Activated CD4-positive, alpha-beta memory T cell treated with anti-CD3 and anti-CD28 coated beads, Interleukin-2, amount 10 ng/mL, durations not matched to agents 7 days and 5 days (primary cell): Measurements from ENCODE around the gene SNRNP40. TPM values are rescaled to one million over a fixed set of nuclear protein-coding genes. Genes with fewer than 3 reads are reported as not detected.
"Not testable (repeated sequence)": the region's sequence is repeated elsewhere in the genome, so short reads cannot be mapped to it uniquely, and the experiment has no call there.

ENCODE experiments used
- CTCF ChIA-PET: fragments of 350-600 bp; sonication (Branson Sonifier 250); formaldehyde crosslinking; loops from one replicate; lab custom pipeline; 2021; ENCODE audit warnings: antibody characterized with exemption, inconsistent platforms; lab: Charles Lee
- POLR2A ChIA-PET: fragments of 350-600 bp; sonication (Branson Sonifier 250); formaldehyde crosslinking; loops from one replicate; lab custom pipeline; 2021; ENCODE audit warnings: antibody characterized with exemption; lab: Charles Lee
- DNase-seq: peaks from one replicate; pipeline ENCODE4 v3.0.0-alpha.2; 2020
- H3K27ac Mint-ChIP-seq: one replicate; pipeline ENCODE4 v1.8.0; 2021; ENCODE audit warnings: mild to moderate bottlenecking, mixed read lengths
- H3K27me3 Mint-ChIP-seq: one replicate; pipeline ENCODE4 v1.8.0; 2021; ENCODE audit warnings: mixed read lengths
- H3K36me3 Mint-ChIP-seq: one replicate; pipeline ENCODE4 v1.8.0; 2021; ENCODE audit warnings: low read depth, mixed read lengths
- H3K4me1 Mint-ChIP-seq: one replicate; pipeline ENCODE4 v1.8.0; 2021; ENCODE audit warnings: mixed read lengths
- H3K4me3 Mint-ChIP-seq: one replicate; pipeline ENCODE4 v1.8.0; 2021; ENCODE audit warnings: mild to moderate bottlenecking, mixed read lengths
- H3K9me3 Mint-ChIP-seq: one replicate; pipeline ENCODE4 v1.8.0; 2021; ENCODE audit warnings: mixed read lengths
- total RNA-seq, 2 experiments: library from RNA; stranded (reverse); gene quantifications; one replicate each; pipeline ENCODE4 v1.2.3, GENCODE V29; 2021

SNRNP40 gene
- total RNA-seq, 2 experiments from 2014 or later, result 75.7 to 78.0 TPM

- POLR2A ChIA-PET, result interaction anchor here (0.8 kb wide), 1 partner anchor 10 kb away, joined by 3 read pairs; no protein-coding TSS in a partner anchor
- Mint-ChIP-seq H3K27me3 (no peaks in the 10 kb centered on the region), H3K4me1 (no peaks in the 10 kb centered on the region), H3K36me3 (peaks cover 42% of the 10 kb centered on the region), H3K9me3 (no peaks in the 10 kb centered on the region), H3K27ac (no peak overlapping the region), H3K4me3 (no peak overlapping the region)
- DNase-seq, result no peak
- CTCF ChIA-PET, result interaction anchor here (1.5 kb wide), 1 partner anchor 130 kb away, joined by 6 read pairs; no protein-coding TSS in a partner anchor
Measured at GRCh38 chr1:31264790-31265386, 31.7 kb downstream of the SNRNP40 start.

GRCh38 chr1:31263408-31263807 is 33.2 kb downstream of the SNRNP40 start:
- H3K27ac Mint-ChIP-seq, result no peak overlapping the region
- POLR2A ChIA-PET, result interaction anchor here (0.6 kb wide), 1 partner anchor 32 kb away, joined by 4 read pairs; no protein-coding TSS in a partner anchor

GRCh38 chr1:31262393-31262792 is 34.2 kb downstream of the SNRNP40 start:
- H3K9me3 Mint-ChIP-seq, H3K4me3 Mint-ChIP-seq, H3K27ac Mint-ChIP-seq, H3K27me3 Mint-ChIP-seq, H3K4me1 Mint-ChIP-seq, DNase-seq, POLR2A ChIA-PET: not testable (repeated sequence)
- H3K36me3 Mint-ChIP-seq, result peaks cover 45% of the 10 kb centered on the region
- CTCF ChIA-PET, result interaction anchor here (0.7 to 1.1 kb wide), 2 partner anchors 16 to 489 kb away, joined by 3 to 5 read pairs; no protein-coding TSS in a partner anchor

More at GRCh38 chr1:31263408-31263807, 33.2 kb downstream of the SNRNP40 start:
- CTCF ChIA-PET, result interaction anchor here (0.7 to 1.5 kb wide), 4 partner anchors 15 to 335 kb away, joined by 3 to 6 read pairs (median 4); no protein-coding TSS in a partner anchor
- Mint-ChIP-seq H3K4me3 (no peak overlapping the region), H3K36me3 (peaks cover 44% of the 10 kb centered on the region), H3K4me1 (no peaks in the 10 kb centered on the region), H3K9me3 (no peaks in the 10 kb centered on the region), H3K27me3 (no peaks in the 10 kb centered on the region)
- no peak for DNase-seq

GRCh38 chr1:31261916-31262315 is 34.7 kb downstream of the SNRNP40 start:
- DNase-seq, result no peak
- Mint-ChIP-seq H3K4me3 (no peak overlapping the region), H3K36me3 (peaks cover 47% of the 10 kb centered on the region), H3K27me3 (no peaks in the 10 kb centered on the region), H3K9me3 (no peaks in the 10 kb centered on the region), H3K27ac (no peak overlapping the region), H3K4me1 (no peaks in the 10 kb centered on the region)
- ChIA-PET POLR2A (no interaction called here), CTCF (no interaction called here)

GRCh38 chr1:31259746-31260145 is 36.8 kb downstream of the SNRNP40 start:
- CTCF ChIA-PET, result interaction anchor here (0.7 kb wide), 1 partner anchor 482 kb away, joined by 3 read pairs; no protein-coding TSS in a partner anchor
- Mint-ChIP-seq H3K9me3 (no peaks in the 10 kb centered on the region), H3K36me3 (peaks cover 40% of the 10 kb centered on the region), H3K27ac (no peak overlapping the region), H3K4me1 (no peaks in the 10 kb centered on the region), H3K4me3 (no peak overlapping the region), H3K27me3 (no peaks in the 10 kb centered on the region)
- no peak for DNase-seq
- POLR2A ChIA-PET, result no interaction called here

- Mint-ChIP-seq H3K27ac (no peak overlapping the region), H3K4me1 (no peaks in the 10 kb centered on the region), H3K4me3 (no peak overlapping the region), H3K27me3 (no peaks in the 10 kb centered on the region), H3K36me3 (peaks cover 37% of the 10 kb centered on the region), H3K9me3 (no peaks in the 10 kb centered on the region)
- no peak for DNase-seq
- ChIA-PET POLR2A (no interaction called here), CTCF (no interaction called here)
Measured at GRCh38 chr1:31258581-31258980, 38.0 kb downstream of the SNRNP40 start.

- CTCF ChIA-PET, result no interaction called here
- Mint-ChIP-seq H3K36me3 (peaks cover 33% of the 10 kb centered on the region), H3K4me1 (no peaks in the 10 kb centered on the region), H3K4me3 (no peak overlapping the region), H3K9me3 (no peaks in the 10 kb centered on the region), H3K27me3 (no peaks in the 10 kb centered on the region), H3K27ac (no peak overlapping the region)
- DNase-seq, result no peak
- POLR2A ChIA-PET, result no interaction called here
Measured at GRCh38 chr1:31257213-31257612, 39.4 kb downstream of the SNRNP40 start.

GRCh38 chr1:31249854-31250253 is 46.7 kb downstream of the SNRNP40 start:
- no peaks in the 10 kb centered on the region for H3K27me3 Mint-ChIP-seq
- H3K36me3 Mint-ChIP-seq, result no peaks in the 10 kb centered on the region
- DNase-seq, result no peak
- ChIA-PET POLR2A (no interaction called here), CTCF (no interaction called here)
- H3K27ac Mint-ChIP-seq, result no peak overlapping the region
- H3K4me3 Mint-ChIP-seq, result no peak overlapping the region
- no peaks in the 10 kb centered on the region for H3K9me3 Mint-ChIP-seq
- H3K4me1 Mint-ChIP-seq, result no peaks in the 10 kb centered on the region

GRCh38 chr1:31248276-31248675 is 48.3 kb downstream of the SNRNP40 start:
- peaks cover 1% of the 10 kb centered on the region for H3K27me3 Mint-ChIP-seq
- H3K4me1 Mint-ChIP-seq, result no peaks in the 10 kb centered on the region
- POLR2A ChIA-PET, result no interaction called here
- no peaks in the 10 kb centered on the region for H3K9me3 Mint-ChIP-seq
- H3K27ac Mint-ChIP-seq, result no peak overlapping the region
- no peak overlapping the region for H3K4me3 Mint-ChIP-seq
- no peaks in the 10 kb centered on the region for H3K36me3 Mint-ChIP-seq
- no peak for DNase-seq
- CTCF ChIA-PET, result no interaction called here

GRCh38 chr1:31244326-31244725 is 52.3 kb downstream of the SNRNP40 start:
- Mint-ChIP-seq H3K4me3 (no peak overlapping the region), H3K9me3 (no peaks in the 10 kb centered on the region), H3K4me1 (peaks cover 14% of the 10 kb centered on the region), H3K27me3 (peaks cover 15% of the 10 kb centered on the region), H3K36me3 (no peaks in the 10 kb centered on the region), H3K27ac (no peak overlapping the region)
- no peak for DNase-seq
- CTCF ChIA-PET, result no interaction called here
- POLR2A ChIA-PET, result no interaction called here

- Mint-ChIP-seq H3K4me3 (no peak overlapping the region), H3K36me3 (no peaks in the 10 kb centered on the region), H3K27ac (no peak overlapping the region), H3K4me1 (peaks cover 19% of the 10 kb centered on the region), H3K9me3 (no peaks in the 10 kb centered on the region), H3K27me3 (peaks cover 21% of the 10 kb centered on the region)
- DNase-seq, result no peak
- ChIA-PET CTCF (no interaction called here), POLR2A (no interaction called here)
Measured at GRCh38 chr1:31243501-31244286, 52.9 kb downstream of the SNRNP40 start.

- H3K27me3 Mint-ChIP-seq, result peaks cover 40% of the 10 kb centered on the region
- POLR2A ChIA-PET, result no interaction called here
Measured at GRCh38 chr1:31241321-31241720, 55.3 kb downstream of the SNRNP40 start.

GRCh38 chr1:31239653-31240241 is 56.8 kb downstream of the SNRNP40 start, which contains the start of gene NKAIN1:
Gene NKAIN1 (minus strand): TSS chr1:31239887. CDS start chr1:31239547, 340 bp downstream.
- H3K4me1 Mint-ChIP-seq, result peaks cover 19% of the 10 kb centered on the region
- POLR2A ChIA-PET, result no interaction called here
- H3K9me3 Mint-ChIP-seq, result no peaks in the 10 kb centered on the region
- CTCF ChIA-PET, result interaction anchor here (0.6 kb wide), 1 partner anchor 7 kb away, joined by 3 read pairs; no protein-coding TSS in a partner anchor
- H3K27ac Mint-ChIP-seq, result no peak within 1 kb of the TSS
- H3K4me3 Mint-ChIP-seq, result peak within 1 kb of the TSS; percentile 25
- no peaks in the 10 kb centered on the region for H3K36me3 Mint-ChIP-seq
- no peak for DNase-seq
- peaks cover 49% of the 10 kb centered on the region for H3K27me3 Mint-ChIP-seq

More at GRCh38 chr1:31241321-31241720, 55.3 kb downstream of the SNRNP40 start:
- no peak for DNase-seq
- Mint-ChIP-seq H3K36me3 (no peaks in the 10 kb centered on the region), H3K4me1 (peaks cover 19% of the 10 kb centered on the region), H3K4me3 (no peak overlapping the region), H3K9me3 (no peaks in the 10 kb centered on the region), H3K27ac (no peak overlapping the region)
- CTCF ChIA-PET, result no interaction called here
